ENCODE measurements around the gene CLCA2. TPM values are rescaled to one million over a fixed set of nuclear protein-coding genes. Genes with fewer than 3 reads are reported as not detected.

The CLCA2 gene
- total and polyA plus RNA-seq, 2 experiments from 2014 or later: not detected

- TF ChIP-seq ZNF462 (CRISPR knock-in tag; IDR thresholded peaks at IDR 0.05): no peak
Measured at GRCh38 chr1:86489242-86489878, 65.4 kb downstream of the CLCA2 start (continued).

DNA sequence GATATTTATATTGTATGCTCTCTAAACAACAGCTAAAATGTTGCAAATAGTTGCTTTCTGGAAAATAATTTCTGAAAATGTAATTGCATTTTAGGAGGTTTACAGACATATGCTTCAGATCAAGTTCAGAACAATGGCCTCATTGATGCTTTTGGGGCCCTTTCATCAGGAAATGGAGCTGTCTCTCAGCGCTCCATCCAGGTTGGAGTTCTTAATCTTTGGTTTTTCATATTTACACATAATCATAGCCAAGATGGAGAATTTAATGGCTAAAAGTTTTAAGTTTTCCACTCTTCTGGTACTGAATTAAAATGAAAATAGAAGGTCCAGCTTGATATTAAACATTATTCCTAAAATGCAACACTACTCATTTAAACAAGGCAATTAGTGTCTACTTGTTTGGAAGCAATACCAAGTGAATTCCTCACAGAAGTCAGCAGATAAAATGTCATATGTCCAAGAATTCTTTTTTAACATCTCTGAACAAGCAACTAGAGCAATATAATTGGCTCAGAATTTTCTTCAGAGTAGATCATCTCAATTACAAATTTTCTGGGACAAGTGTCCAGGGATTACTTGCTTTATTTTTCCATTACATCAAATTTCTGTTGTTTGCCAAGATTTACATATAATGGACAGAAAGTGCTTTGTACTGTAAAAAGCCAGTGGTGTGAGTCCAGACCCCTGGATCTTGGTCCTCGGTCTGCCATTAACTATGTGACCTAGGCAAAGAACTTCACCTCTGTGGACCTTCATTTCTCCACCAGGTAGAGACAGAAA lies 67.4 kb downstream of the CLCA2 start:
- Mint-ChIP-seq H3K36me3 (ENCODE audit: low read depth) (no peaks in the 10 kb centered on the region), H3K4me3 (no peak overlapping the region), H3K27me3 (ENCODE audit: insufficient read depth, low read depth, poor library complexity) (no peaks in the 10 kb centered on the region), H3K9me3 (no peaks in the 10 kb centered on the region), H3K27ac (no peak overlapping the region), H3K4me1 (no peaks in the 10 kb centered on the region; the same call in 2 of the 3 replicates)
- Histone ChIP-seq H3K4me3 (no peak overlapping the region), H3F3A (replicated peaks; ENCODE audit: low read depth) (no peaks in the 10 kb centered on the region), H3K4me2 (no peak overlapping the region), H3K9me2 (ENCODE audit: insufficient read depth) (no peaks in the 10 kb centered on the region), H3K4me1 (ENCODE audit: insufficient read depth) (no peaks in the 10 kb centered on the region), H3K36me3 (ENCODE audit: insufficient read depth) (no peaks in the 10 kb centered on the region), H2AFZ (no peak overlapping the region), H3K27me3 (ENCODE audit: insufficient read depth) (no peaks in the 10 kb centered on the region), H4K20me1 (replicated peaks; ENCODE audit: insufficient read depth) (no peaks in the 10 kb centered on the region), H3K27ac (ENCODE audit: low read depth) (no peak overlapping the region), H3K79me2 (replicated peaks; ENCODE audit: insufficient read depth) (no peaks in the 10 kb centered on the region)
- DNase-seq (ENCODE audit: low spot score) (no peak), ATAC-seq (no peak)
- no peak for TF ChIP-seq NANOG (IDR thresholded peaks at IDR 0.05; ENCODE audit: borderline replicate concordance)
- TF ChIP-seq ZNF114 (CRISPR knock-in tag; IDR thresholded peaks at IDR 0.05): no peak
- TF ChIP-seq POLR2AphosphoS5 (IDR thresholded peaks at IDR 0.05; ENCODE audit: low read depth): no peak

Measured in GM23338 (cell line).